ENCODE measurements around the gene GLI3.

GLI3 gene

GRCh38 chr7:42080841-42081586, 156.0 kb downstream of the GLI3 start:
- Histone ChIP-seq H3K27me3 (ENCODE audit: control insufficient read depth in 2 of 2, insufficient read depth in 2 of 2, low read length in 2 of 2) (no peaks in the 10 kb centered on the region), H3K36me3 (ENCODE audit: control insufficient read depth in 2 of 2, insufficient read depth in 2 of 2, low read length in 2 of 2) (no peaks in the 10 kb centered on the region), H3K9me3 (ENCODE audit: control insufficient read depth in 2 of 2, low read length in 2 of 2) (no peaks in the 10 kb centered on the region), H3K27ac (ENCODE audit: low read depth in 2 of 2, low read length in 2 of 2) (no peak overlapping the region), H3K4me1 (ENCODE audit: control insufficient read depth in 2 of 2, insufficient read depth in 2 of 2, low read length in 2 of 2) (no peaks in the 10 kb centered on the region), H3K4me3 (ENCODE audit: low read length in 2 of 2) (no peak overlapping the region), H3K9ac (ENCODE audit: low read depth in 1 of 2, low read length in 2 of 2) (no peak overlapping the region)

GRCh38 chr7:42077271-42078135, 159.5 kb downstream of the GLI3 start:
- Histone ChIP-seq H3K9me3 (ENCODE audit: control insufficient read depth in 2 of 2, low read length in 2 of 2) (no peaks in the 10 kb centered on the region), H3K36me3 (ENCODE audit: control insufficient read depth in 2 of 2, insufficient read depth in 2 of 2, low read length in 2 of 2) (no peaks in the 10 kb centered on the region), H3K4me1 (ENCODE audit: control insufficient read depth in 2 of 2, insufficient read depth in 2 of 2, low read length in 2 of 2) (no peaks in the 10 kb centered on the region), H3K27ac (ENCODE audit: low read depth in 2 of 2, low read length in 2 of 2) (no peak overlapping the region), H3K4me3 (ENCODE audit: low read length in 2 of 2) (no peak overlapping the region), H3K9ac (ENCODE audit: low read depth in 1 of 2, low read length in 2 of 2) (no peak overlapping the region), H3K27me3 (ENCODE audit: control insufficient read depth in 2 of 2, insufficient read depth in 2 of 2, low read length in 2 of 2) (no peaks in the 10 kb centered on the region)

- Histone ChIP-seq H3K27ac (ENCODE audit: low read depth in 2 of 2, low read length in 2 of 2) (no peak overlapping the region), H3K9ac (ENCODE audit: low read depth in 1 of 2, low read length in 2 of 2) (no peak overlapping the region), H3K4me1 (ENCODE audit: control insufficient read depth in 2 of 2, insufficient read depth in 2 of 2, low read length in 2 of 2) (no peaks in the 10 kb centered on the region), H3K9me3 (ENCODE audit: control insufficient read depth in 2 of 2, low read length in 2 of 2) (no peaks in the 10 kb centered on the region), H3K27me3 (ENCODE audit: control insufficient read depth in 2 of 2, insufficient read depth in 2 of 2, low read length in 2 of 2) (no peaks in the 10 kb centered on the region), H3K4me3 (ENCODE audit: low read length in 2 of 2) (no peak overlapping the region), H3K36me3 (ENCODE audit: control insufficient read depth in 2 of 2, insufficient read depth in 2 of 2, low read length in 2 of 2) (no peaks in the 10 kb centered on the region)
Observed at GRCh38 chr7:42076870-42077269, 160.1 kb downstream of the GLI3 start.

- H3K4me1 ChIP-seq (ENCODE audit: control insufficient read depth in 2 of 2, insufficient read depth in 2 of 2, low read length in 2 of 2): no peaks in the 10 kb centered on the region
- no peak overlapping the region for H3K4me3 ChIP-seq (ENCODE audit: low read length in 2 of 2)
- H3K27me3 ChIP-seq (ENCODE audit: control insufficient read depth in 2 of 2, insufficient read depth in 2 of 2, low read length in 2 of 2): no peaks in the 10 kb centered on the region
- H3K9me3 ChIP-seq (ENCODE audit: control insufficient read depth in 2 of 2, low read length in 2 of 2): no peaks in the 10 kb centered on the region
- no peak overlapping the region for H3K9ac ChIP-seq (ENCODE audit: low read depth in 1 of 2, low read length in 2 of 2)
- no peaks in the 10 kb centered on the region for H3K36me3 ChIP-seq (ENCODE audit: control insufficient read depth in 2 of 2, insufficient read depth in 2 of 2, low read length in 2 of 2)
- no peak overlapping the region for H3K27ac ChIP-seq (ENCODE audit: low read depth in 2 of 2, low read length in 2 of 2)
Observed at GRCh38 chr7:42075418-42075817, 161.6 kb downstream of the GLI3 start.

GRCh38 chr7:42074076-42074475, 162.9 kb downstream of the GLI3 start:
- Histone ChIP-seq H3K9me3 (ENCODE audit: control insufficient read depth in 2 of 2, low read length in 2 of 2) (no peaks in the 10 kb centered on the region), H3K9ac (ENCODE audit: low read depth in 1 of 2, low read length in 2 of 2) (no peak overlapping the region), H3K4me3 (ENCODE audit: low read length in 2 of 2) (no peak overlapping the region), H3K27me3 (ENCODE audit: control insufficient read depth in 2 of 2, insufficient read depth in 2 of 2, low read length in 2 of 2) (no peaks in the 10 kb centered on the region), H3K4me1 (ENCODE audit: control insufficient read depth in 2 of 2, insufficient read depth in 2 of 2, low read length in 2 of 2) (no peaks in the 10 kb centered on the region), H3K36me3 (ENCODE audit: control insufficient read depth in 2 of 2, insufficient read depth in 2 of 2, low read length in 2 of 2) (no peaks in the 10 kb centered on the region), H3K27ac (ENCODE audit: low read depth in 2 of 2, low read length in 2 of 2) (no peak overlapping the region)

- H3K36me3 ChIP-seq (ENCODE audit: control insufficient read depth in 2 of 2, insufficient read depth in 2 of 2, low read length in 2 of 2): no peaks in the 10 kb centered on the region
- H3K27me3 ChIP-seq (ENCODE audit: control insufficient read depth in 2 of 2, insufficient read depth in 2 of 2, low read length in 2 of 2): no peaks in the 10 kb centered on the region
- no peaks in the 10 kb centered on the region for H3K4me1 ChIP-seq (ENCODE audit: control insufficient read depth in 2 of 2, insufficient read depth in 2 of 2, low read length in 2 of 2)
- H3K27ac ChIP-seq (ENCODE audit: low read depth in 2 of 2, low read length in 2 of 2): no peak overlapping the region
- H3K9ac ChIP-seq (ENCODE audit: low read depth in 1 of 2, low read length in 2 of 2): no peak overlapping the region
- H3K4me3 ChIP-seq (ENCODE audit: low read length in 2 of 2): no peak overlapping the region
- H3K9me3 ChIP-seq (ENCODE audit: control insufficient read depth in 2 of 2, low read length in 2 of 2): no peaks in the 10 kb centered on the region
Observed at GRCh38 chr7:42071372-42072261, 165.4 kb downstream of the GLI3 start.

GRCh38 chr7:42070068-42070467, 166.9 kb downstream of the GLI3 start:
- no peaks in the 10 kb centered on the region for H3K9me3 ChIP-seq (ENCODE audit: control insufficient read depth in 2 of 2, low read length in 2 of 2)
- no peak overlapping the region for H3K27ac ChIP-seq (ENCODE audit: low read depth in 2 of 2, low read length in 2 of 2)
- no peaks in the 10 kb centered on the region for H3K27me3 ChIP-seq (ENCODE audit: control insufficient read depth in 2 of 2, insufficient read depth in 2 of 2, low read length in 2 of 2)
- no peaks in the 10 kb centered on the region for H3K4me1 ChIP-seq (ENCODE audit: control insufficient read depth in 2 of 2, insufficient read depth in 2 of 2, low read length in 2 of 2)
- H3K4me3 ChIP-seq (ENCODE audit: low read length in 2 of 2): no peak overlapping the region
- H3K36me3 ChIP-seq (ENCODE audit: control insufficient read depth in 2 of 2, insufficient read depth in 2 of 2, low read length in 2 of 2): no peaks in the 10 kb centered on the region
- no peak overlapping the region for H3K9ac ChIP-seq (ENCODE audit: low read depth in 1 of 2, low read length in 2 of 2)

- Histone ChIP-seq H3K4me3 (ENCODE audit: low read length in 2 of 2) (no peak overlapping the region), H3K36me3 (ENCODE audit: control insufficient read depth in 2 of 2, insufficient read depth in 2 of 2, low read length in 2 of 2) (no peaks in the 10 kb centered on the region), H3K27me3 (ENCODE audit: control insufficient read depth in 2 of 2, insufficient read depth in 2 of 2, low read length in 2 of 2) (no peaks in the 10 kb centered on the region), H3K9ac (ENCODE audit: low read depth in 1 of 2, low read length in 2 of 2) (no peak overlapping the region), H3K4me1 (ENCODE audit: control insufficient read depth in 2 of 2, insufficient read depth in 2 of 2, low read length in 2 of 2) (no peaks in the 10 kb centered on the region), H3K27ac (ENCODE audit: low read depth in 2 of 2, low read length in 2 of 2) (no peak overlapping the region), H3K9me3 (ENCODE audit: control insufficient read depth in 2 of 2, low read length in 2 of 2) (no peaks in the 10 kb centered on the region)
Observed at GRCh38 chr7:42069590-42069989, 167.4 kb downstream of the GLI3 start.

- Histone ChIP-seq H3K27ac (ENCODE audit: low read depth in 2 of 2, low read length in 2 of 2) (no peak overlapping the region), H3K4me3 (ENCODE audit: low read length in 2 of 2) (no peak overlapping the region), H3K4me1 (ENCODE audit: control insufficient read depth in 2 of 2, insufficient read depth in 2 of 2, low read length in 2 of 2) (no peaks in the 10 kb centered on the region), H3K36me3 (ENCODE audit: control insufficient read depth in 2 of 2, insufficient read depth in 2 of 2, low read length in 2 of 2) (no peaks in the 10 kb centered on the region), H3K9ac (ENCODE audit: low read depth in 1 of 2, low read length in 2 of 2) (no peak overlapping the region), H3K9me3 (ENCODE audit: control insufficient read depth in 2 of 2, low read length in 2 of 2) (no peaks in the 10 kb centered on the region), H3K27me3 (ENCODE audit: control insufficient read depth in 2 of 2, insufficient read depth in 2 of 2, low read length in 2 of 2) (no peaks in the 10 kb centered on the region)
Observed at GRCh38 chr7:42068554-42069280, 168.3 kb downstream of the GLI3 start.
